ENCODE results near the gene CDR2. TPM values are rescaled to one million over a fixed set of nuclear protein-coding genes. Genes with fewer than 3 reads are reported as not detected.

The CDR2 gene
- total and polyA plus RNA-seq, 2 of the 13 experiments (the other 11 are each of a cell fraction or from before 2014, with no cell fraction given) = 59.0 to 78.9 TPM

GRCh38 chr16:22353933-22354541 is 20.4 kb downstream of the CDR2 start (continued):
- TF ChIP-seq SOX5 (CRISPR knock-in tag; IDR thresholded peaks at IDR 0.05; ENCODE audit: borderline replicate concordance) (0 out of 2 replicates have a peak, but pooled peaks have one; percentile 23), TCF12 (IDR thresholded peaks at IDR 0.05) (no peak), TCF12 (CRISPR knock-in tag; IDR thresholded peaks at IDR 0.05) (no peak), THYN1 (CRISPR knock-in tag; IDR thresholded peaks at IDR 0.05; ENCODE audit: borderline replicate concordance, low read depth) (no peak), CREM (IDR thresholded peaks at IDR 0.05) (peak; percentile 32; the same call in 1 of the 2 replicates), CREM (CRISPR knock-in tag; IDR thresholded peaks at IDR 0.05) (no peak)

GRCh38 chr16:22353191-22353919 is 21.1 kb downstream of the CDR2 start:
- FAIRE-seq = peak; percentile 47
- POLR2A ChIA-PET = interaction anchor here (0.6 to 3.0 kb wide), 12 partner anchors 14 to 162 kb away, joined by 3 to 27 read pairs (median 5); partner anchors contain the start of gene CDR2
- peak overlapping the region; percentile 57 for H3K27ac ChIP-seq (ENCODE audit: extremely low read length, insufficient read depth, low read length)
- TF ChIP-seq NCOR1 (IDR thresholded peaks at IDR 0.05; ENCODE audit: borderline replicate concordance, low read length) = 0 out of 2 replicates have a peak, but pooled peaks have one; percentile 0
- no peak for TF ChIP-seq SOX13 (IDR thresholded peaks at IDR 0.05)
- TF ChIP-seq SOX13 (CRISPR knock-in tag; conservative IDR thresholded peaks at IDR 0.05 in 1 of 2, IDR thresholded peaks at IDR 0.05 in 1 of 2) = peak in 1 of 2 experiments; percentile 40; a peak in 1 of 4 replicates
- TF ChIP-seq ZNF382 (CRISPR knock-in tag; IDR thresholded peaks at IDR 0.05; ENCODE audit: borderline replicate concordance) = no peak
- TF ChIP-seq KMT2B (CRISPR knock-in tag; IDR thresholded peaks at IDR 0.05) = peak; percentile 28; the same call in 1 of the 2 replicates
- 0 out of 2 replicates have a peak, but pooled peaks have one; percentile 42 for TF ChIP-seq ZNF615 (CRISPR knock-in tag; IDR thresholded peaks at IDR 0.05; ENCODE audit: borderline replicate concordance)
- peak; percentile 70; the same call in 1 of the 2 replicates for TF ChIP-seq HNF4G (IDR thresholded peaks at IDR 0.05; ENCODE audit: borderline replicate concordance, low read depth, low read length)
- TF ChIP-seq HNF4G (CRISPR knock-in tag; IDR thresholded peaks at IDR 0.05; ENCODE audit: borderline replicate concordance, low read depth) = no peak
- TF ChIP-seq FOSL2 (CRISPR knock-in tag; IDR thresholded peaks at IDR 0.05) = peak; percentile 73
- TF ChIP-seq EP300 (IDR thresholded peaks at IDR 0.05; ENCODE audit: low read depth in 2 of 2, low read length in 2 of 2) = no peak
- no peak for TF ChIP-seq EP300 (CRISPR knock-in tag; IDR thresholded peaks at IDR 0.05; ENCODE audit: borderline replicate concordance)
- TF ChIP-seq NR2F6 (IDR thresholded peaks at IDR 0.05) = 0 out of 2 replicates have a peak, but pooled peaks have one; percentile 30
- no peak for TF ChIP-seq NR2F6 (CRISPR knock-in tag; IDR thresholded peaks at IDR 0.05)
- TF ChIP-seq RNF219 (CRISPR knock-in tag; IDR thresholded peaks at IDR 0.05) = peak; percentile 62; the same call in 1 of the 2 replicates
- TF ChIP-seq SSRP1 (CRISPR knock-in tag; IDR thresholded peaks at IDR 0.05) = 0 out of 2 replicates have a peak, but pooled peaks have one; percentile 1
- 0 out of 2 replicates have a peak, but pooled peaks have one; percentile 20 for TF ChIP-seq ELF3 (CRISPR knock-in tag; IDR thresholded peaks at IDR 0.05)

More at GRCh38 chr16:22353191-22353919, 21.1 kb downstream of the CDR2 start:
- peak overlapping the region; percentile 59 for H3K4me2 ChIP-seq (ENCODE audit: low read depth, low read length)
- intact Hi-C loops (cut with micrococcal nuclease; ENCODE audit: unreplicated experiment) (loop anchor here (2.0 kb wide), 1 partner anchor 17 kb away; no protein-coding TSS in a partner anchor), in situ Hi-C loops (cut with HindIII; ENCODE audit: extremely low pct_ligation_motif_present, low pct_unique_long_range_greater_than_20kb) (no loop called here)
- H2AFZ ChIP-seq (ENCODE audit: low read length) = no peak overlapping the region
- no peaks in the 10 kb centered on the region for H3K9me3 ChIP-seq (ENCODE audit: low read length)
- CTCF ChIA-PET (ENCODE audit: low intra/inter-chr PET ratio, low total read pairs) = no interaction called here
- H3K36me3 ChIP-seq (replicated peaks in 1 of 2; ENCODE audit: control insufficient read depth in 1 of 2, insufficient read depth in 2 of 2, low read length in 2 of 2) = peaks cover 24 to 73% of the 10 kb centered on the region in 2 experiments
- peaks cover 50% of the 10 kb centered on the region for H4K20me1 ChIP-seq (ENCODE audit: insufficient read depth, low read length)
- H3K79me2 ChIP-seq (ENCODE audit: insufficient read depth, low read length) = peaks cover 55% of the 10 kb centered on the region
- DNase-seq (ENCODE audit: low spot score) (peak; percentile 66), ATAC-seq (peak; percentile 62)
- WGBS (ENCODE audit: low lambda C conversion rate) = 32% methylated on average over 3 of the region's 3 CpGs
- BruUV-seq (replicated peaks) = no TSS peak
- H3K27me3 ChIP-seq (ENCODE audit: control insufficient read depth in 1 of 2, insufficient read depth in 2 of 2, low read length in 2 of 2) = no peaks in the 10 kb centered on the region
- H3K4me3 ChIP-seq (replicated peaks in 1 of 3; ENCODE audit: insufficient read depth in 1 of 3, low read depth in 2 of 3, low read length in 3 of 3) = peak overlapping the region in 1 of 3 experiments; percentile 6; a peak in 1 of 6 replicates
- H3K4me1 ChIP-seq (ENCODE audit: insufficient read depth, low read length) = peaks cover 41% of the 10 kb centered on the region
- no peak overlapping the region; the same call in 1 of the 2 replicates for H3K9ac ChIP-seq (ENCODE audit: insufficient read depth, low read depth, low read length)

All from HepG2 (cell line).